HG02840 (cell line): ENCODE measurements around the gene MERTK.
"Not testable (repeated sequence)": the region's sequence is repeated elsewhere in the genome, so short reads cannot be mapped to it uniquely, and the experiment has no call there.

Source experiments
- ATAC-seq: cut with Tn5 transposase; IDR thresholded peaks from one replicate; pipeline ENCODE4 v1.9.1; 2021; ENCODE audit warnings: mild to moderate bottlenecking, moderate library complexity, moderate number of reproducible peaks; ENCODE audit not compliant: unreplicated experiment, low FRiP score

Gene MERTK

GRCh38 chr2:112061840-112062239, 163.4 kb downstream of the MERTK start:
- ATAC-seq = no peak

GRCh38 chr2:112062894-112063293, 164.5 kb downstream of the MERTK start:
- ATAC-seq = no peak

GRCh38 chr2:112065486-112065885, 167.1 kb downstream of the MERTK start:
- ATAC-seq = no peak

- ATAC-seq = no peak
Measured at GRCh38 chr2:112065966-112066365, 167.6 kb downstream of the MERTK start.

- not testable (repeated sequence) for ATAC-seq
Measured at GRCh38 chr2:112069794-112070193, 171.4 kb downstream of the MERTK start.

- ATAC-seq = no peak
Measured at GRCh38 chr2:112073875-112074274, 175.5 kb downstream of the MERTK start.

GRCh38 chr2:112074506-112074905, 176.1 kb downstream of the MERTK start:
- ATAC-seq = no peak

GRCh38 chr2:112075490-112076260, 177.3 kb downstream of the MERTK start:
- ATAC-seq = no peak

GRCh38 chr2:112077814-112078213, 179.4 kb downstream of the MERTK start:
- ATAC-seq = no peak
